OCI-LY7 (cell line): ENCODE results near the gene SAC3D1.

Source experiments
- CTCF ChIP-seq: fragments of 200-600 bp; sonication (generic); conservative IDR thresholded peaks from 2 replicates; pipeline ENCODE4 v1.5.1; 2014; ENCODE audit warnings: mild to moderate bottlenecking, antibody characterized with exemption, low read length, moderate library complexity, mixed read lengths
- EZH2phosphoT487 ChIP-seq: fragments of 200-600 bp; sonication (generic); IDR thresholded peaks from 2 replicates; pipeline ENCODE4 v1.6.1; 2018; ENCODE audit warnings: low read depth, borderline replicate concordance, mild to moderate bottlenecking, mixed run types, antibody characterized with exemption, low read length, moderate library complexity, mixed read lengths

DNA sequence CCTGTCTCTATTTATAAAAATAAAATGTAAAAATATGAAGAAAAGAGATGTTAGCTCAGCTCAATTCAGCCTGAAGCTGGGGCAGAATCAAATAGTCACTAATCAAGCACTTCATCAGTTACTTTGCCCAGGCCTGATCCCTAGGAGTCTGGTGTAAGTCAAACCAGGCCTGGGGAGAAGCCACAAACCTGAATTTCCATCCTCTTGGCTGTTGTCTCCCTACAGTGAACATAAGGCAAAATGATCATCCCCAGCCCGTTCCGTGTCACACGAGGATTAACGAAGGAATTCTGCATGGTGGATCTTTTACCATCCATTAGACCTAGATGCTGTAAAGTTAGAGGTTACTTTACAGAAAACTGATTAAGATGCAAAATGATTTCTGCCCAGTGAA is 23.8 kb downstream of the SAC3D1 start:
- TF ChIP-seq CTCF (no peak), EZH2phosphoT487 (no peak)
